Activated B cell treated with CpG ODN at 0.5 μM for 24 hours (primary cell): ENCODE measurements around the gene TMEM9B. TPM values are rescaled to one million over a fixed set of nuclear protein-coding genes. Genes with fewer than 3 reads are reported as not detected.

ENCODE experiments used
- ATAC-seq: fragments of 200-7000 bp; cut with Tn5 transposase; one replicate; pipeline ENCODE4 v1.10.0; 2021; ENCODE audit warnings: low read depth, mild to moderate bottlenecking, moderate library complexity
- CTCF ChIA-PET: fragments of 350-600 bp; sonication (Branson Sonifier 250); formaldehyde crosslinking; loops from one replicate; lab custom pipeline; 2021; ENCODE audit warnings: antibody characterized with exemption; lab: Charles Lee
- POLR2A ChIA-PET: fragments of 350-600 bp; sonication (Branson Sonifier 250); formaldehyde crosslinking; loops from one replicate; lab custom pipeline; 2021; ENCODE audit warnings: antibody characterized with exemption; lab: Charles Lee
- DNase-seq: peaks from one replicate; pipeline ENCODE4 v3.0.0; 2022
- H3K27ac Mint-ChIP-seq: one replicate; pipeline ENCODE4 v1.8.0; 2020; ENCODE audit warnings: mixed read lengths
- H3K27me3 Mint-ChIP-seq: one replicate; pipeline ENCODE4 v1.8.0; 2021; ENCODE audit warnings: mixed read lengths
- H3K36me3 Mint-ChIP-seq: one replicate; pipeline ENCODE4 v1.8.0; 2021; ENCODE audit warnings: low read depth, mixed read lengths
- H3K4me1 Mint-ChIP-seq: one replicate; pipeline ENCODE4 v1.8.0; 2021; ENCODE audit warnings: mixed read lengths
- H3K4me3 Mint-ChIP-seq: one replicate; pipeline ENCODE4 v1.8.0; 2020; ENCODE audit warnings: mild to moderate bottlenecking, mixed read lengths
- H3K9me3 Mint-ChIP-seq: one replicate; pipeline ENCODE4 v1.8.0; 2020; ENCODE audit warnings: mixed read lengths
- CTCF ChIP-seq: fragments of 200-600 bp; IDR thresholded peaks from one replicate; pipeline ENCODE4 v1.8.0; 2022; ENCODE audit warnings: antibody characterized with exemption, mild to moderate bottlenecking
- intact Hi-C: fragments of 100-400 bp; cut with micrococcal nuclease; formaldehyde crosslinking; loops from one replicate; pipeline ENCODE4 v1.15.1; 2024
- total RNA-seq: library from RNA; stranded (reverse); gene quantifications from 2 replicates; pipeline ENCODE4 v1.2.3, GENCODE V29; 2022

The TMEM9B gene
- total RNA-seq, 1 donor from 2014 or later: 29.6 TPM

GRCh38 chr11:8905528-8906165 is 58.6 kb downstream of the TMEM9B start:
- intact Hi-C loops: no loop called here
- Mint-ChIP-seq H3K36me3 (no peaks in the 10 kb centered on the region), H3K4me1 (peaks cover 18% of the 10 kb centered on the region), H3K9me3 (peaks cover 5% of the 10 kb centered on the region), H3K27ac (no peak overlapping the region), H3K27me3 (peaks cover 12% of the 10 kb centered on the region), H3K4me3 (no peak overlapping the region)
- ChIA-PET CTCF (no interaction called here), POLR2A (no interaction called here)
- no peak for DNase-seq
- no peak for TF ChIP-seq CTCF
- no peak for ATAC-seq

- peaks cover 20% of the 10 kb centered on the region for H3K9me3 Mint-ChIP-seq
- ChIA-PET CTCF (no interaction called here), POLR2A (no interaction called here)
- H3K4me1 Mint-ChIP-seq: no peaks in the 10 kb centered on the region
- no peak overlapping the region for H3K4me3 Mint-ChIP-seq
- TF ChIP-seq CTCF: no peak
- intact Hi-C loops: no loop called here
- H3K36me3 Mint-ChIP-seq: peaks cover 7% of the 10 kb centered on the region
- DNase-seq (no peak), ATAC-seq (no peak)
- peaks cover 12% of the 10 kb centered on the region for H3K27me3 Mint-ChIP-seq
- H3K27ac Mint-ChIP-seq: no peak overlapping the region
Measured at GRCh38 chr11:8899119-8899753, 65.0 kb downstream of the TMEM9B start.

Other genes with a start within 250 kb of the TMEM9B start
- gene AKIP1, start 53.3 kb downstream of the TMEM9B start, total RNA-seq: 7.1 and 9.0 TPM in 2 replicates
- not detected in 2 replicates for gene C11orf16, start 31.5 kb downstream of the TMEM9B start, total RNA-seq
- gene ASCL3, start 21.4 kb downstream of the TMEM9B start, total RNA-seq: not detected in 2 replicates
- 0.32 TPM in 1 of 2 replicates, not detected in the other for gene NRIP3, start 39.6 kb upstream of the TMEM9B start, total RNA-seq
- not detected in 2 replicates for gene SCUBE2, start 127.2 kb upstream of the TMEM9B start, total RNA-seq